ENCODE data around the gene BTN1A1.

DNA sequence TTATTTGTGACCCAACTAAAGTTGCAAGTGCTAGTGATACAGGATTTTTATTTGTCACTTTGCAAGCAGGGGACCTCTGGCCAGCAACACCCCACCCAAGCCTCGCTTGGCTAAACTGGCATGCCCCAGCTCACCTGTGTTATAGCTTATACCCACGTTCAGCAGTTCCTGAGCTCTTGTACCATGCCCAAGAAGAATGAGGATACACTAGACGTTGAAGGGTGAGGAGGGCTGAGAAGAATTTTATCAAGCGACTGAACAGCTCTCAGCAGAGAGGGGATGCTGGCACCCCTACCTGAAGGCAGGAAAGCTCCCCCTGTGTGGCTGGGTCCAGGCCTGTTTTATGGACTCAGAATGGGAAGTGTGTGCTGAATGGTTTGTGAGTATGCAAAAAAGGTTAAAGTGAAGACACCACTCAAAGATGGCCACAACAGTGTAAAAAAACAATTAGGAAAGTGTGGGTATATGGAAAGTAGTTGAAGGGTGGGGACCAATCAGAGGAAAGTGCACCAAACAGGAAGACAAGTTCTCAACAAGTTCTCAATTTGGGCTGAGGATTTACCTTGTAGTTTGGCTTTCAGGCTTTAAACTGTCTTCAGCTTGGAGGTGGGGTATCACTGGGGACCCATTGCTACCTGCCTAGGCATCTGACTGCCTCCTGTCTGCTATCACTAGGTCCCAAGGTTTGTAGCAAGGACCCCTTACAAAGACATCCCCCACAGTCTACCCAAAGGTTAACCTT lies 27.4 kb upstream of the BTN1A1 start:
- TF ChIP-seq POLR2A (IDR thresholded peaks at IDR 0.05; ENCODE audit: low read depth, low read length) (no peak), TAF1 (IDR thresholded peaks at IDR 0.05; ENCODE audit: borderline replicate concordance, low read depth, low read length) (no peak), POLR2AphosphoS5 (IDR thresholded peaks at IDR 0.05; ENCODE audit: low read depth, low read length) (no peak)

Data from GM12892 (cell line).